ENCODE results near the gene ZNF845.
A peak's percentile ranks its signal among the peaks of the same experiment; 100 is the strongest.

ZNF845 gene

DNA sequence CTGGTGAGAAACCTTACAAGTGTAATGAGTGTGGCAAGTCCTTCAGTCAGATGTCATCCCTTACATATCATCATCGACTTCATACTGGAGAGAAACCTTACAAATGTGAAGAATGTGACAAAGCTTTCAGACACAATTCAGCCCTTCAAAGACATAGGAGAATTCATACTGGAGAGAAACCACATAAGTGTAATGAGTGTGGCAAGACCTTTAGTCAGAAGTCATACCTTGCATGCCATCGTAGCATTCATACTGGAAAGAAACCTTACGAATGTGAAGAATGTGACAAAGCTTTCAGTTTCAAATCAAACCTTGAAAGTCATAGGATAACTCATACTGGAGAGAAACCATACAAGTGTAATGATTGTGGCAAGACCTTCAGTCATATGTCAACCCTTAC, 47.8 kb downstream of the ZNF845 start:
- TF ChIP-seq, protein P1, sequence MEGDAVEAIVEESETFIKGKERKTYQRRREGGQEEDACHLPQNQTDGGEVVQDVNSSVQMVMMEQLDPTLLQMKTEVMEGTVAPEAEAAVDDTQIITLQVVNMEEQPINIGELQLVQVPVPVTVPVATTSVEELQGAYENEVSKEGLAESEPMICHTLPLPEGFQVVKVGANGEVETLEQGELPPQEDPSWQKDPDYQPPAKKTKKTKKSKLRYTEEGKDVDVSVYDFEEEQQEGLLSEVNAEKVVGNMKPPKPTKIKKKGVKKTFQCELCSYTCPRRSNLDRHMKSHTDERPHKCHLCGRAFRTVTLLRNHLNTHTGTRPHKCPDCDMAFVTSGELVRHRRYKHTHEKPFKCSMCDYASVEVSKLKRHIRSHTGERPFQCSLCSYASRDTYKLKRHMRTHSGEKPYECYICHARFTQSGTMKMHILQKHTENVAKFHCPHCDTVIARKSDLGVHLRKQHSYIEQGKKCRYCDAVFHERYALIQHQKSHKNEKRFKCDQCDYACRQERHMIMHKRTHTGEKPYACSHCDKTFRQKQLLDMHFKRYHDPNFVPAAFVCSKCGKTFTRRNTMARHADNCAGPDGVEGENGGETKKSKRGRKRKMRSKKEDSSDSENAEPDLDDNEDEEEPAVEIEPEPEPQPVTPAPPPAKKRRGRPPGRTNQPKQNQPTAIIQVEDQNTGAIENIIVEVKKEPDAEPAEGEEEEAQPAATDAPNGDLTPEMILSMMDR (IDR thresholded peaks at IDR 0.05; ENCODE audit: low read depth, low read length, missing control alignments): no peak
- no peak overlapping the region for H3K4me3 ChIP-seq (ENCODE audit: low read depth, low read length)
- no peak for DNase-seq (ENCODE audit: low read depth)

DNA sequence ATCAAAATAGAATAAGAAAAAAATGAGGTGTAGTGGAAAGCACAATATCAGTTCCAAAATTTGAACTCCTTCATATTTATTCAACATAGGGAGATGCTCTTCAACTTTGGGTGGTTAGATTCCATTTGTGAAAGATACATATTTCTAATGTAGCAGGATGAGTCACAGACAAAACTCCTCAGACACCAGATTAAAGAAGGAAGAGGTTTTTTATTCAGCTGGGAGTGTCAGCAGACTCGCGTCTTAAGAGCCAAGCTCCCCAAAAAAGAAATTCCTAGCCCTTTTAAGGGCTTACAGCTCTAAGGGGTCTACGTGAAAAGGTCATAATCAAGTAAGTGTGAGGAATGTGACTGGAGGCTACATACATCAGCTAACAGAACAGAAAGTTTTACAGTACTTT, 54.6 kb downstream of the ZNF845 start:
- no peak for DNase-seq (ENCODE audit: low read depth)
- TF ChIP-seq, protein P1 (IDR thresholded peaks at IDR 0.05; ENCODE audit: low read depth, low read length, missing control alignments): no peak
- no peak overlapping the region for H3K4me3 ChIP-seq (ENCODE audit: low read depth, low read length)

DNA sequence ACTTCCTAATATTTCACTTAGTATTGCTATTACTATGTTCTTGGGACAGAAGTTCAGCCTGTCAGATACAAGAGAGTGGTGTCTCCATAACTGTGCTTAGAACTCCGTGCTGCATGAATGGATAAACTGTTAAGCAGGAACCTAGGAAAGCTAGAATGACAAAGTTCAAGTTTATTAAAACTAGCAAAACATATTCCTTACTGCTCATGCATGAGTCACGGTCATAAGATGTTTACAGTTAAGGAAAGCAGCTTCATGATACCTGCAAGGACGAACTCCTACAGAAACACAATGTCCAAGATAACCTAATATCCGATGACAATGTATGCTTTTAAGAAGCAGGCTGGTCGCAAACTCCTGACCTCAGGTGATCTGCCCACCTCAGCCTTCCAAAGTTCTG, 55.4 kb downstream of the ZNF845 start:
- H3K4me3 ChIP-seq (ENCODE audit: low read depth, low read length): no peak overlapping the region
- DNase-seq (ENCODE audit: low read depth): no peak
- TF ChIP-seq, protein P1 (IDR thresholded peaks at IDR 0.05; ENCODE audit: low read depth, low read length, missing control alignments): no peak

DNA sequence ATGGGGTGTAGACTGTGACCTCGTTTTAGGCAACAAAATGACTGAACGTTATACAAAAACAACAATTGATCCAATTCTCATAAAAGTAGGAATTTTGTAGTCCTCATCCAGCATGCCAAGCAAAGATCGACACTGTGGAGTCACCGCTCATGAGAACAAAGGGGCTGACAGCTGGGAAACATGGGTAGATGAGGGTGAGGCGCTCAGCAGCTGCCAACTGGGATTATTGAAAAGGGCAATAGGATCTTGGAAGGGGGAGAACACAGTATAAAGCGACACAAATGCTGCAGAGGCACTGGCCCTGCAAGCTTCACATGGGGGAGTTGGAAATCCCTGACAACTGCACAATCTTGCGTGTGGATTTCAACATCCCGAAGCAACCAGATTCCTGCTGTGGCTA, 56.0 kb downstream of the ZNF845 start:
- H3K4me3 ChIP-seq (ENCODE audit: low read depth, low read length): no peak overlapping the region

DNA sequence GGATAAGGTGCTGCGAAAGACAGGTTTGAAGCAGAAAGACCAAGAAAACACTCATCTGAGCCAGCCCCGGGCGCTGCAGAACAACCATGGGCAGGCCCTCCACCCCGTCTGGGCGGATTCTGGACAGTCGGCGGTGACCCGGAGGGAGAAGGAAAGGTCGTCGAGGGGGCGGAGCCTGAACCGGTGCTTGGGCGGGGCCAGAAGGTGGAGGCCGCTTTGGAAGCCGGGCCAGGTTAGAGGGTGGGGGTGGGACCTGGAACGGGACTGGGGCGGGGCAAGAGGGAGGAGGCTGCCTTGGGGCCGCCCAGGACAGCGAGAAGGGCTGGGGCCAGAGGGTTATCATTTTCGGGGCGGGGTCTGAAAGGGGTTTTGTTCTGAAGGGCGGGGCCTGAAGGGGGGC, 56.4 kb downstream of the ZNF845 start:
- TF ChIP-seq, protein P1 (IDR thresholded peaks at IDR 0.05; ENCODE audit: low read depth, low read length, missing control alignments): no peak
- no peak overlapping the region for H3K4me3 ChIP-seq (ENCODE audit: low read depth, low read length)
- no peak for DNase-seq (ENCODE audit: low read depth)

More for the DNA sequence above, 56.0 kb downstream of the ZNF845 start:
- DNase-seq (ENCODE audit: low read depth): no peak
- TF ChIP-seq, protein P1 (IDR thresholded peaks at IDR 0.05; ENCODE audit: low read depth, low read length, missing control alignments): no peak

DNA sequence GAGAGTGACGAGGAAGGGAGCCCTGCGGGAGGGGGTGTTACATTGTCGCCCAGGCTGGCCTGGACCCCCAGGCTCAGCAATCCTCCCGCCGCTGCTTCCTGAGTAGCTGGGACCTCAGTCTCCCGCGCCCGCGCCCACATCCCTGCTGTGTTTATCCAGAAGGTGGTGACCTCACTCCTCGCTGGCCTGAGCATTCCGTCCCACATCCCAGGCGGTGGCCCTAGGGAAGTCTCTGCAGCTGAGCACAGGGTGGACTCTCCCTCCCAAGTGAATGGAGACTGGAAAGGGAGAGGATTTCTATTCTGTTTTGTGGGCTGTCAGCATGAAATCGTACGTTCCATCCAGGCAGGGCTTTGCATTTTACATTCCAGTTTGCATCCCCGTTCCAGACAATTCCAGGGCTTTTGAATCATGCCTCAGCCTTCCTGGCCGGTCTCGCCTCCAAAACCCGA, 61.0 kb downstream of the ZNF845 start:
- peak overlapping the region; percentile 10 for H3K4me3 ChIP-seq (ENCODE audit: low read depth, low read length)
- DNase-seq (ENCODE audit: low read depth): no peak
- TF ChIP-seq, protein P1 (IDR thresholded peaks at IDR 0.05; ENCODE audit: low read depth, low read length, missing control alignments): no peak

Data from GM12864 (cell line).